Measurements from ENCODE around the gene TERT.

- TF ChIP-seq CTCF (IDR thresholded peaks at IDR 0.05; ENCODE audit: borderline replicate concordance, extremely low read depth, low read length, poor library complexity, severe bottlenecking) (no peak), EZH2 (IDR thresholded peaks at IDR 0.05; ENCODE audit: borderline replicate concordance, low read depth, low read length, severe bottlenecking) (no peak)
Measured at GRCh38 chr5:1266791-1267190, 28.1 kb downstream of the TERT start.
